Skeletal muscle tissue (tissue), 4 donors: ENCODE results near the gene NCOA3. TPM values are rescaled to one million over a fixed set of nuclear protein-coding genes. Genes with fewer than 3 reads are reported as not detected.
A peak's percentile ranks its signal among the peaks of the same experiment; 100 is the strongest.

Experiments used
- H3K27ac ChIP-seq: one replicate; pipeline ENCODE4 v1.7.0; 2013; ENCODE audit warnings: mild to moderate bottlenecking, low read depth, low read length, inconsistent platforms
- H3K27me3 ChIP-seq, 3 donors: one replicate each; pipeline ENCODE4 v1.7.0; 2013; ENCODE audit warnings: low read length in 3 of 3; ENCODE audit not compliant: control insufficient read depth in 3 of 3, insufficient read depth in 3 of 3
- H3K36me3 ChIP-seq, 3 donors: one replicate each; pipeline ENCODE4 v1.7.0; 2013; ENCODE audit warnings: low read length in 3 of 3; ENCODE audit not compliant: control insufficient read depth in 3 of 3, insufficient read depth in 3 of 3
- H3K4me1 ChIP-seq, 3 donors: one replicate each; pipeline ENCODE4 v1.7.0; 2013; ENCODE audit warnings: low read length in 3 of 3, mild to moderate bottlenecking in 3 of 3; ENCODE audit not compliant: control insufficient read depth in 3 of 3, insufficient read depth in 3 of 3
- H3K4me3 ChIP-seq, 3 donors: one replicate each; pipeline ENCODE4 v1.7.0; 2013; ENCODE audit warnings: low read length in 3 of 3
- H3K9ac ChIP-seq, 3 donors: one replicate each; pipeline ENCODE4 v1.7.0; 2013; ENCODE audit warnings: low read length in 3 of 3, mild to moderate bottlenecking in 3 of 3, moderate library complexity in 2 of 3, low read depth in 1 of 3
- H3K9me3 ChIP-seq, 3 donors: one replicate each; pipeline ENCODE4 v1.7.0; 2013; ENCODE audit warnings: low read length in 3 of 3; ENCODE audit not compliant: control insufficient read depth in 3 of 3
- total RNA-seq: library from RNA; depleted of rRNA; stranded (reverse); fragments of >200 nt; gene quantifications from one replicate; pipeline ENCODE4 v1.2.3, GENCODE V29; 2014
- donor health status: Osteomylitis.

Gene NCOA3
- total RNA-seq, 1 donor from 2014 or later: 25.6 TPM

DNA sequence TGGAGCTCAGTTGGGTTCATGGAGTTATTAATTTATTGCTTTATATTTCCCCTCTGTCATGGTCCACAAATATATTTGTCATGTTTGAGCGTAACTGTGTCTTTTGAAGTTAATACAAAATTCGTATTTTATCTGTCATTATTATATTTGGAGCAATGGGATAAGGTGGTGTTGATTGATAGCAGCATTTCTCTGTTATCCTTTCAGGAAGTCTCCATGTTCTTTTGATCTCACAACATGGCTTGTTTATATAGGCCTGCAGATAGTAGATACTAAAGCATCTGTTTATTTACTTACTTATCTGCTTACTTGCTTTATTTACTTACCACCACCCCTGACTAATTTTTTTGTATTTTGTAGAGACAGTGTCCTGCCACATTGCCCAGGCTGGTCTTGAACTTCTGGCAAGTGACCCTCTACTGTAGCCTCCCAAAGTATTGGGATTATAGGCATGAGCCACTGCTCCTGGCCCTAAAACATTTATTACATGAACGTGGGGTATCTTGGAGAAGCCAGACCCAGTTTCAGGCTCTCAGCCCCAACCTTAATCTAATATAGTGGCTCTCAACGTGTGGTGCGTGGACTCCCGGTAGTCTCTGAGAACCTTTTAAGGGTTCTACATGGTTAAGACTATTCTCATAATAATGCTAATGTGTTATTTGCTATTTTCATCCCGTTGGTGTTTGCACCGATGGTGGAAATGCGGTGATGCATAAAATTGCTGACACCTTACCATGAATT is 104.2 kb downstream of the NCOA3 start:
- Histone ChIP-seq H3K9me3 (no peaks in the 10 kb centered on the region), H3K4me1 (peaks cover 0 to 14% (median 7%) of the 10 kb centered on the region in 3 donors), H3K4me3 (no peak overlapping the region), H3K27me3 (no peaks in the 10 kb centered on the region), H3K36me3 (no peaks in the 10 kb centered on the region), H3K27ac (no peak overlapping the region), H3K9ac (no peak overlapping the region)

DNA sequence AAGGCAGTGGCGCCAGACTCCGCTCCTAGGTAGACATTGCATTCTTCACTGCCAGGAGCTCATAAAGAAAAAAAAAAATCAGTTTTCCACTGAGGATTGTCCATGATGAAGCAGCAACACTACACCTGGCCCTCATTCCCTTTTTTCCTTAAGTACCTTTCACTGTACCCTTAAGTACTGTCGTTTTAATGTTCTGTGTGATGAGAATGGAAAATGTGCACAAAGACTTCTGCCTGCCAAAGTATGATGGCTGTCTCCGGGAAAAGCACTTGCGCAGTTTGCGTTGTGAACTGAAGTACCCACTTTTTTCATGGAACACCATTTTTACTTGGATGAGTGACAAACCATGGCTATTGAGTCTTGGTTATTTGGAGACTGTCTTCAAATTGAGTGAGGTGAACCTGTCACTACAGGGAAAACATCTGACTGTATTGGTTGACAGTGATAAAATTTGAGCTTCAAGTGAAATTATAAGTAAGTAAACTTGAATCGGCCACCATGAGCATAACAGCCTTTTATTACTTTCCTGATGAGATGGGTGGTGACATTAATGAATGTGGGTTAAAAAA is 104.8 kb downstream of the NCOA3 start:
- Histone ChIP-seq H3K36me3 (no peaks in the 10 kb centered on the region), H3K27me3 (no peaks in the 10 kb centered on the region), H3K4me3 (no peak overlapping the region), H3K9me3 (no peaks in the 10 kb centered on the region), H3K4me1 (peaks cover 0 to 14% (median 7%) of the 10 kb centered on the region in 3 donors), H3K9ac (no peak overlapping the region), H3K27ac (no peak overlapping the region)

DNA sequence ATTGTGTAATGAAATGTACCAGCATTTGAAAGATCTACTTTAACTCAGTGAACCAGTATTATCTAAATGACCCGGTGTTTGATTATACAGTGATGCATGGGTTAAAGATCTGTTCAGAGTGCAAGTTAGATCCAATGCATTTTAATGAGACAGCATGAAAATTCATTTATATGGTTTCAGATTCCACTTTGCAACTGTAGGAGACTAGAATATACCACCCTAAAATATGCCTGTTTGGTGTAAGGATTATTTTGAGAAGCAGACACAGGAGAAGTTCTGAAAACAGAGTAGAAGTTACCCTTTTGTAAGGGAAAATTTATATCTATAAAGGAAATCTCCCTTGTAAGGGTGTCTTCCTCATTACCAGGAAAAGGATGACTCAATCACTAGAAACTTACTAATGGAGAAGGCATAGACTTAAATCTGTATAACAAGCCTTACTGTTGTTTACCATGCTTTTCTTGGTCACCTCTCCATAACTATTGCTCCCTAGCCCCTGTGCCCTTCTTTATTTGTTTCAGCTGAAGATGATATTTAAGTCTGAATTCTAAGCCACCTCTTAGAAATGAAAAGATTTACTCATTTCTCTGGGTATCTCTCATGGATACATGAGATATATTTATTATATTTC is 105.4 kb downstream of the NCOA3 start:
- Histone ChIP-seq H3K36me3 (no peaks in the 10 kb centered on the region), H3K27ac (no peak overlapping the region), H3K27me3 (no peaks in the 10 kb centered on the region), H3K9ac (no peak overlapping the region), H3K4me1 (peaks cover 0 to 9% (median 7%) of the 10 kb centered on the region in 3 donors), H3K9me3 (no peaks in the 10 kb centered on the region), H3K4me3 (no peak overlapping the region)

GRCh38 chr20:47609001-47609400 is 107.3 kb downstream of the NCOA3 start:
- peaks cover 0 to 6% (median 0%) of the 10 kb centered on the region in 3 donors for H3K4me1 ChIP-seq
- no peaks in the 10 kb centered on the region for H3K36me3 ChIP-seq
- no peak overlapping the region for H3K9ac ChIP-seq
- no peak overlapping the region for H3K4me3 ChIP-seq
- no peaks in the 10 kb centered on the region for H3K27me3 ChIP-seq
- no peaks in the 10 kb centered on the region for H3K9me3 ChIP-seq
- no peak overlapping the region for H3K27ac ChIP-seq

DNA sequence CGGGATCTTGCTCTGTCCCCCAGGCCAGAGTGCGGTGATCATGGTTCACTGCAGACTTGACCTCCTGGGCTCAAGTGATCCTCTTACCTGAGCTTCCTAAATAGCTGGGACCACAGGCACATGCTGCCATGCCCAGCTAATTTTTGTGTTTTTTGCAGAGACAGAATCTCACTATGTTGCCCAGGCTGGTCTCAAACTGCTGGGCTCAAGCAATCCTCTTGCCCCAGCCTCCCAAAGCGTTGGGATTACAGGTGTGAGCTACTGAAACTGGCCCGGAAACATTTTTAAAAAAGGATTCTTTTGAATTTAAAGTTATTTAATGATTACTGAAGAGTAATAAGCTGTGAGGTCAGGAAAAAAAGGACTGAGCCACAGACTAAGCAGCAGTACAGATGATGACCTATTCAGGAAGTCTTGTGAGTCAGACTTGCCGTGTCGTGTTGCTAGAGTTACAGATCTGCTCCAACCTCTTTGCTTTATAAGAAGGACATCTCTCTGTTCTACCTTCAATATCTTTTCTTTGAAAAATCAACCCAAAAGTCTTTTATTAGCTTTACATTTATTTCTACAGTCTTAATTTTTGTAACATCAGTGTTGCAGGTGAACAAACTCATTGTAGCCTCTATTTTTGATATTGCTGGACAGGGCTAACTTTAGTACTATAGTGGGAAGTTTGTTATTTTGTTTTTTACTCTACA is 108.7 kb downstream of the NCOA3 start:
- no peak overlapping the region for H3K9ac ChIP-seq
- H3K4me1 ChIP-seq: peaks cover 0 to 6% (median 4%) of the 10 kb centered on the region in 3 donors
- H3K4me3 ChIP-seq: no peak overlapping the region
- H3K36me3 ChIP-seq: no peaks in the 10 kb centered on the region
- no peaks in the 10 kb centered on the region for H3K27me3 ChIP-seq
- H3K27ac ChIP-seq: peak overlapping the region; percentile 43
- H3K9me3 ChIP-seq: no peaks in the 10 kb centered on the region

DNA sequence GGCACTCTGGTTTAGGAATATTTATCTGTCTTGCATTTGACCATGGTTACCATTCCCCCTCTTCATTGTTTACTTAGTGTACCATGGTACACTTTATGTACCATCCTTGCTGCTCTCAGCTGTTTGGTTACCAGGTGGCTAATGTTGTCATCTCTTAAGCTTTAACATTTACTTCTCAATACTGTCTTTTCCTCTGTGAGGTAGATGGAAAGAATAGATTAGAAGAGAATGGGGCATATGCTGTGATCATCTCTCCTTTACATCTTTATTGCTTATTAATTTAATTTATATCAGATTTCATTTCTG is 109.2 kb downstream of the NCOA3 start:
- no peaks in the 10 kb centered on the region for H3K27me3 ChIP-seq
- no peaks in the 10 kb centered on the region for H3K36me3 ChIP-seq
- no peak overlapping the region for H3K27ac ChIP-seq
- H3K9me3 ChIP-seq: no peaks in the 10 kb centered on the region
- H3K4me1 ChIP-seq: peaks cover 0 to 6% (median 4%) of the 10 kb centered on the region in 3 donors
- no peak overlapping the region for H3K9ac ChIP-seq
- no peak overlapping the region for H3K4me3 ChIP-seq

DNA sequence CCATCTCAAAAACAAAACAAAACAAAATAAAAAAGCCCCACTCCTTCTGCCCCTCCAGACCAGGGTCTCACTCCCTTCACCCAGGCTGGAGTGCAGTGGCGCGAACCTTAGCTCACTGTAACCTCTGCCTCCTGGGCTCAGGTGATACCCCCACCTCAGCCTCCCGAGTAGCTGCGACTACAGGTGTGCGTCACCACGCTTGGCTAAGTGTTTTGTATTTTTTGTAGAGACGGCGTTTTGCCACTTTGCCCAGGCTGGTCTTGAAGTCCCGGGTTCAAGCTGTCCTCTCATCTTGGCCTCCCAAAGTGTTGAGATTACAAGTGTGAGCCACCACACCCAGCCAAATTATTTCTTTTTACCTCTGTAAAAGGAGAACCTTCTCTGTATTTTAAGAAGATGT is 110.1 kb downstream of the NCOA3 start:
- no peaks in the 10 kb centered on the region for H3K27me3 ChIP-seq
- peaks cover 0 to 6% (median 4%) of the 10 kb centered on the region in 3 donors for H3K4me1 ChIP-seq
- H3K4me3 ChIP-seq: no peak overlapping the region
- no peak overlapping the region for H3K27ac ChIP-seq
- H3K9ac ChIP-seq: no peak overlapping the region
- no peaks in the 10 kb centered on the region for H3K9me3 ChIP-seq
- no peaks in the 10 kb centered on the region for H3K36me3 ChIP-seq

GRCh38 chr20:47612670-47613069 is 111.0 kb downstream of the NCOA3 start:
- Histone ChIP-seq H3K36me3 (no peaks in the 10 kb centered on the region), H3K4me1 (peaks cover 0 to 6% (median 4%) of the 10 kb centered on the region in 3 donors), H3K9me3 (no peaks in the 10 kb centered on the region), H3K4me3 (no peak overlapping the region), H3K27ac (no peak overlapping the region), H3K9ac (no peak overlapping the region), H3K27me3 (no peaks in the 10 kb centered on the region)

DNA sequence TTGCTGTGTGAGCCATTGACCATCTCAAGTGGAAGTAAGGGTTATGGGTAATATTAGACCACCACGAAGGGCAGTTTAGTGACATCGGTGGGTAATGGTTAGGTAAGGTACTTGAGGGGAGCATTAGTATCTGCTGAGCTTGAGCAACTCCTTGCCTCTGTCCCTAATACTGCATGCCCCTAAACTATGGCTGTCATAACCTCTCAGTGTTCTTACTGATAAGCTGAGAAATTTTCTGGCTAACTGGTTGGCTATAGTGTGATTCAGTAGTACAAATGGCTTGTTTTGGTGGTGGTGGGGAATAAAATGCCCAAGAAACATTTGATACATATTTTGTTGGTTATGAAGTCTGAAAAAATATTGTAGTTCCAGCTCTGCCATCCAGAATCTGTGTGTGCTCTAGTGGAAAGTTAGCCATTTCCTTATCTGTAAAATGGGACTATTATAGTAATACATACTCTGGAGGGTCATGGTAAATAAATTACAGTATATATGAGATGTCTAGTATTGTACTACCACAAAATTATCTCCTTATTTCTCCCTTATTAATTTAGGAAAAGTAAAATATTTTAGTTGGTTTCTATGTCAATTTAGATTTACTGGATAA is 113.1 kb downstream of the NCOA3 start:
- Histone ChIP-seq H3K4me3 (no peak overlapping the region), H3K9me3 (no peaks in the 10 kb centered on the region), H3K36me3 (no peaks in the 10 kb centered on the region), H3K27ac (no peak overlapping the region), H3K9ac (no peak overlapping the region), H3K27me3 (no peaks in the 10 kb centered on the region), H3K4me1 (peaks cover 0 to 6% (median 4%) of the 10 kb centered on the region in 3 donors)
